ENCODE results near the gene CATSPERZ. TPM values are rescaled to one million over a fixed set of nuclear protein-coding genes. Genes with fewer than 3 reads are reported as not detected.

Gene CATSPERZ
- total and polyA plus RNA-seq, 9 of the 15 experiments (the other 6 are each of a cell fraction or from before 2014, with no cell fraction given) = 0.86 to 8.5 (median 3.5) TPM

- TF ChIP-seq ZBTB40 (IDR thresholded peaks at IDR 0.05) (peak; percentile 99), ZBTB40 (CRISPR knock-in tag; IDR thresholded peaks at IDR 0.05) (no peak), ATF1 (CRISPR knock-in tag; IDR thresholded peaks at IDR 0.05) (no peak), ATF1 (tag; IDR thresholded peaks at IDR 0.05) (peak; percentile 91), ZNF830 (CRISPR knock-in tag; IDR thresholded peaks at IDR 0.05) (0 out of 2 replicates have a peak, but pooled peaks have one; percentile 10), ZKSCAN8 (CRISPR knock-in tag; IDR thresholded peaks at IDR 0.05) (no peak), VEZF1 (CRISPR knock-in tag; IDR thresholded peaks at IDR 0.05) (peak; percentile 47; the same call in 1 of the 2 replicates), ZNF644 (tag; IDR thresholded peaks at IDR 0.05; ENCODE audit: low read depth) (0 out of 2 replicates have a peak, but pooled peaks have one; percentile 2), SP1 (CRISPR knock-in tag; IDR thresholded peaks at IDR 0.05) (no peak), HLTF (IDR thresholded peaks at IDR 0.05) (no peak), ZNF592 (IDR thresholded peaks at IDR 0.05) (0 out of 2 replicates have a peak, but pooled peaks have one; percentile 7), MTA1 (IDR thresholded peaks at IDR 0.05; ENCODE audit: borderline replicate concordance) (no peak), TBP (optimal IDR thresholded peaks at IDR 0.05; ENCODE audit: low read depth, low read length) (peak; percentile 77), ZNF444 (CRISPR knock-in tag; IDR thresholded peaks at IDR 0.05) (0 out of 2 replicates have a peak, but pooled peaks have one; percentile 27), ZNF316 (IDR thresholded peaks at IDR 0.05) (peak; percentile 97)
Observed at GRCh38 chr11:64317325-64317960, 17.3 kb downstream of the CATSPERZ start, which contains the start of gene TRMT112 (continued).
